GM04503 (cell line): ENCODE data around the gene ABHD12B.
A peak's percentile ranks its signal among the peaks of the same experiment; 100 is the strongest.
"Not testable (repeated sequence)": the region's sequence is repeated elsewhere in the genome, so short reads cannot be mapped to it uniquely, and the experiment has no call there.

ENCODE experiments used
- DNase-seq: peaks from one replicate; pipeline ENCODE4 v3.0.0-alpha.2; 2012; ENCODE audit warnings: low read depth

ABHD12B gene

DNA sequence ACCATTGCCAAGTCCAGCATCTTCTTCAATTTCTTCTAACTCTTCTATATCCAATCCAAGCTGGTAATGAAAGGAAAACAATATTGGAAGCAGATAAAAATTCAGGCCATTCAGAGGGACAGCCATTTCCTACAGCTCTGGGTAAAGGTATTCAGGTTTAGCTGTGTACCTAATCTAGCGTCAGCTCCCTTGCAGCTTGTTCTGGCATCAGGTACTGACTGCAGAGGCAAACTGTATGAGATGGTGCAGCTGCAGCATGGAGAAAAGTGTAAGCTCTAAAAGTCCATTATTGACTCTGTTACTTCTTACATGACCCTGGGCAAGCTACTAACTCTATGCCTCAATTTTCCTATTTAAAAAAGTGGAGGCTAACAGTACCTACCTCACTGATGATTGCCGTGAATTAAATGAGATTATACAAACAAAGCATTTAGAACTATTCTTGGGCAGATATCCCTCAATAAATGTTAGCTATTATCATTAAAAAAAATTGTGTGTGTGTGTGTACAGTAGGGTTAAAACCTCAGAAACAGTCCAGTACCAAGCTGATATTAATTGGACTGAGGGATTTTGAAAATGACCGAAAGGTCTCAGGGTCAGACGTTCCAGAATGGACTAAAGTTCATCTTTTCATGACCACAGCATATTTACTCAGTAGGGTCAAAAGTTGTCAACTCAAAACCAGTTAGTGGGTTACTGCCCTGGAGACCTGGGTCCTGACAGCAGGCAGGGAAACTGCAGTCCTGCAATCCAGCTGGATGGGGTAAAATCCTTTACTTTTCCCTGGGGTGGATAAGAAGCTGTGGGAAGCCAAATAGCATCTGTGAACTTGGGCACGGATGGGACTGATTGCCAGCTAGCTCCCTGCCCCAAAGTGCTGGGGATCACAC is 63.5 kb downstream of the ABHD12B start:
- DNase-seq = no peak

DNA sequence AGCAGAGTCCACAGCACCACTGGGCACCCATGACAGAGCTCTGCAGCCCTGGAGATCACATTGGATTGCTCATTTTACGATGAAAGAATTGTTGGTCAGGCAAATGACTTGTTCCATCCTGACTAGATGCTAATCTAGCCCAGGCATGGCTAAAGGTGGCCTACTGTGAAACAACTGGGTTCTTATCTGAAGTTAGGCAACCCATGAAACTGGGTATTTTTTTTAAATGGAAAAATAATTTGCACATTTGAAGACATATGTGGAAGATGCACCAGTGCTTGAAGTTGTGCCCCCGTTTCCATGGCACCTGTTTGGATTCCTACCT is 64.1 kb downstream of the ABHD12B start:
- no peak for DNase-seq

DNA sequence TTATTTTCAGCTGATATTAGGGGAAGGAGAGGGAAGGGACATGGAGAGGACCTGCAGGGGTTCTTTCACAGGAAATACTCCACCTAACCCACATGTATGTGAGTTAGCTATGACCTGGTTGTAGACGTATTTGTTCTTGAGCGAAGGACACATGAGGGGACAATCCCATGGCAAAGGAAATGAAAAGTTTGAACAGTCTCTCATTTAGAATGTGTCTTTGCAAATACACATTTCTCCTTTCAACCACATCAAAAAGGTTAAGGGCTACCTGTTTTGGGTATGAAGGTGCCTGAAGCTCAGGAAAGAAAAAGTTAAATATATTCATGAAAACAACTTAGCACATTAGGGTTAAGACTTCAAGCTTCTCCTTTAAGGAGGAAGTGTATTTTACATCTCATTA is 65.0 kb downstream of the ABHD12B start:
- no peak for DNase-seq

DNA sequence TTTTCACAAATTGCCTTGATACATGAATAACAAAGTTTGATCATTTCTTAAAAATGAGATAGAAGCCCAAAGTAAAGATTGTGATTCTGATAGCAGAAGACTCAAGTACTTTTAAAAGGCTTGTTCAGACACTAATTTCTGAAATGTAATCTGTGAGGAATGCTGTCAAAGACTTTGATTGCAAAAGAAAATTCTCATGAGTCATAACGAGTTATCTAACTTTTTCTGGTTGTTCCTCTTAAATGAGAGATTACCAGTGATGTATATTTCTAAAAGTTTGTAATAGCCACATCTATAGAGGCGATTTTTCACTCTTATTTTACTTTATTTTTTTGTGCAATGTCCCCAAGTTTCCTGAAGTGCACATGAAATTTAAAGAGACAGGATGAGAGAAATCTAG is 65.5 kb downstream of the ABHD12B start:
- no peak for DNase-seq

DNA sequence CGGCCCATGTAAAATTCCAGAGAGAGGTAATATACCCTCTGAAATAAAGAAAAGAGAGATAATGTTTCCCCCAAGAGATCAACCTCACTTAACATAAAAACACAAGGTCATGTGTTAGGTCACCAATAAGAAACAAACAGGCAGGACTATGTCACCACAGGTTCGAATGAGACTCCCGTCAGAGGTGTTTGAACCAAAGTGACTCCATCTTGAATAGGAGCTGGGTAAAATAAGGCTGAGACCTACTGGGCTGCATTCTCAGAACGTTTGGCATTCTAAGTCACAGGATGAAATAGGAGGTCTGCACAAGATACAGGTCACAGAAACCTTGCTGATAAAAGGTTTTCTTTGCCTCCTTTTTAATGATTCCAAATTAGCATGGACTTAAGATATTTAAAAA is 65.9 kb downstream of the ABHD12B start:
- no peak for DNase-seq

DNA sequence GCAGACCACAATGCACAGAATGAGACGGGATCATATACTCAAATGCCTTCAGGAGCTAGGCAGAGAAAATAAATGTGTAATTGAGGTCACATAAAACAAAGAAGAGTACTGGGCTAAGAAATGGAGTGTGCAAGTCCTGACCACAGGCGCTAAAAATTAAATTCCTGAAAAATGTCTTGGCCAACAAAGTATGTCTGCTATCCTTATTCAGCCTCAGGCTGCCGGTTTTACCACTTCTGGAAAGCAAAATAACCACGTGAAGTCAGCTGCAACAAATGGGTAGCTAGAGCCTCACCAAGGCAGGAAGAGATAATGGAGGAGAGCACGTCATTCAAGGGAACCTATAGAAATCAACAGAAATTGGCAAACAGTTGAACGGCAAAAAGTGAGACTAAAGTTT is 69.3 kb downstream of the ABHD12B start:
- DNase-seq = peak; percentile 87

DNA sequence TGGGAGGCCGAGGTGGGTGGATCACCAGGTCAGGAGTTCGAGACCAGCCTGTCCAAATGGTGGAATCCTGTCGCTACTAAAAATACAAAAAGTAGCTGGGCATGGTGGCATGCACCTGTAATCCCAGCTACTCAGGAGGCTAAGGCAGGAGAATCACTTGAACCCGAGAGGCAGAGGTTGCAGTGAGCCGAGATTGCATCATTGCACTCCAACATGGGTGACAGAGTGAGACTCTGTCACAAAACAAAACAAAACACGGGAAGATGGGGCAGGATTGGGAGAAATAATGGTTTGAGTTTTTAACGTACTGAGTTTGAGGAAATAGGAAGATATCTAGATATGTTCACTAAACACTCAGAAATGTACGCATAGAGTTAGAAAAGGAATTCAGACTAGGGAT is 69.8 kb downstream of the ABHD12B start:
- not testable (repeated sequence) for DNase-seq

DNA sequence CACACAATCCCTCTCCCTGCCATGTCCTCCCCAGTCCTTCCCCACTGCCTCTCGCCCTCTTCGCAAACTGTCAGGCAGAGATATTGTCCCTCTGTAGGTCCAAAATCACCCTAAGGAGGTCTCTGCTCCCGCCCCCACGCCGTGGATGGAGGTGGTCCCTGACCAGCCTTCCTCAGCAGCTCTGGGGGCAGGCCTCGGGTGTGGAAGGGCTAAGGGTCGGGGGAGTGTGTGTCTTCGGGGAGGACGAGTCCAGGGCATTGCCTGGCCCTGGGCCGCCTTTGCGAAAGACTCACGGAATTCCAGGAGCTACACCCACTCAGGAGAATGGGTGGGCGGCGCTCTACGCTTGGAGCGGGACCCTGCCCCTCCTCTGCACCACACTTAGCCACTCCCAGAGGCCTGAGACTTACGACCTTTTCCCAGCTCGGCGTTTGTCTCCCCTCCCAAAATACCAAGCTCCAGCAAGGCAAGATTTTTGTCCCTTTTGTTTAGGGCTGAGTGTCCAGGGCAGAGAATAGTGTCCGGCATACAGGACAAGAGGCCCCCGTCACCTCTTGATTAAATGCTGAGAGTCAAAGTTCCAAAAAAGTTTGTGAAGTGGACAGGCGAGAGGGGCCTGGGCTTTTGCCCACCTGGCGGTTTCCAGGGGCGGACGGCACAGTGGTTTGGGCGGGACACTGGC is 71.5 kb downstream of the ABHD12B start:
- DNase-seq = no peak

DNA sequence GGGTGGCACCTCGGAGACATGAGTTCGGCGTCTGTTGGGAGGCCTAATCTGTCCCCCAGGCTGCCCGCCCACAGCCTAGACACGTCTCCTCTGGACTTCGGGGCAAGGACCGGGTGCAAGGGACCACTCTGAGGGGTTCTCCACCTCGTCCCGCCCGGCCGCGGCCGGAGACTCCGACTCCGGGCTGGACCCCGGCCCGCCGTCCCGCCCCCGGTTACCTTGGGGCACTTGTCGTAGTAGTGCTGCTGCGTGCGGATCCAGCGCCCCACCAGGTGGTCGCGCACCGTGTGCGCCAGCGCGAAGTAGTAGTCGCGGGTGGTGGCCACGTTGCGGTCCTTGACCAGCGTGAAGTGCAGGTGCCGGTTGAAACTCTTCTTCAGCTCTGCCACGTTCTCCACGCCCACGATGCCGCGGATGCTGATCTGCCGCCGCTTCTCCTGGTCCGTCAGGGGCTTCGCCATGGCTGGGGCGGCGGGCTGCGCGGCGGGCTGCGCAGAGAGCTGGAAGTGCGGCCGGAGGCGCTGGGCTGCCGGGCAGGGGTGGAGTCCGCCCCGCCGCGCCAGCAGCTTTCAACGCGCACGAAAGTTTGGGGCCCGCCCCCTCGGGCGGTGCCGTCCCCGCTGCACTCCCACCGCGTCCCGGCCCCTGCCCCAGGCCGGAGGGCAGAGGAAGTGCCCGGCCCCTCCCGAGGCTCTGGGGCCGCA is 72.2 kb downstream of the ABHD12B start, which contains the start of gene PYGL:
TSS of gene PYGL (minus strand) at position 541 of the 704 bp plus-strand sequence. CDS start at position 461, 80 bp downstream.
- DNase-seq = no peak

DNA sequence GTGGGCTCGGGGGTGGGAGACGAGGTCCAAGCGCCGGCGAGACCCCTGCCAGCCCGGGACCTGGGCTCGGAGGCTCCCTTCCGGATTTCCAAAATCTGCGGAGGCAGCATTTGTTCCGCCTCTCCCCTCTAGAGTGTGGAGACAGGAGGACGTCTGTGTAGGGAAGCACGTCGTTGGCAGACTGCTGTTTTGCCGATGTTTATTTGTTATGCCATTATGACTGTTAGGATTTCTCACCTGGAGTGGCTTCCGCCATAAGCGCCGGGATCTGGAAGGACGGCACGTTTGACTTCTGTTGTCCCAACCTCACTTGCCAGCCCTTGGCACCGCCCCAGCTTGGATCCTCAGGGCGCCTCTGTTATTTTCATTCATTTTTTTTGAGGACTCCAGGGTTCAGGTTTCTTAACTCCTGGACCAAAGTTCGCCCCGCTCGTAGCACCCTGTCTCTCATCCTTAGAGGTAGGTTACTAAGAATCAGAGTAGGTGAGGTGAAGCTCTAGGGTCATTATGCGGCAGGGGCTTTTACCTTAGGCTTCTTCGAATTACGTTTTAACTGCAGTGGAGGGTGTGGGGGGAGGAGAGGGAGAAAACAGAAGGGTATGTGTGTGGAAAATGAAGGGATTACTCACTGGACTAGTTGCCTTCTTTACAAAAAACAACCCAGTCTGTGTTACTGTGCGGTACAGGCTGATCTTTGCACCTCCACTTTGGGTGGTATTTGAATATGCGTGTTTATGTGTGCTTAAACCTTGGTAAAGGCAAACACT is 73.0 kb downstream of the ABHD12B start:
- no peak for DNase-seq

DNA sequence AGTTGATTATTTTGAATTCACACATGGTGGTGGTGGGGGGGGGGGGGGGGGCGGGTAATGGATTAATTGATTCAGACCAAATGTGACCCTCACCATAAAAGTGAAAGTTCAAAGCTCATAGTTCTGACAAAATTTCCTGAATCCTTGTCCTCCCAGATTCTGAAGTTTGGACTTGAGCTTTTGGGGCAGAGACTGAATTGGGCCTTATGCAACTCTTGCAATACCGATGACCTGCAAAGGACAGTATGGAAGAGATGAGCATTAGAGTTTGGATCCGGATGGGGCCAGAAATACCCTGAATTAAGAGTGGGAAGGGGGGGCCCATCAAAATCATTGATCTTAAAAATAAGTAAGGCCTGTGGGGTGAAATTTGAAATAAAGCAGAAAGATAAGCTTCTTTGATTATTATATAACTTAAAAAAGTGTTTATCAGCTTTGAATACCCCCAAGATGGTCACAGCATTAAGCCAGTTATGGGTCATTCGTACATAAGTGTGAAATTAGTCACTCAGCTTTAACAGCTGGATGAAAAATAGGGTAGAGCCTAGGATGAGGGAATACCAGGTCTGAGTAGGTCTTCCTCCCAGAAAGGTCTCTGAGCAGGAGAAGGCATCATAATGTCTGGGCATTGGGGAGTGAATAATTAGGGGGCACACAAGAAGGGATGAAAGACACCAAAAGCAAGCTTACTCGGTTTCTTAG is 74.5 kb downstream of the ABHD12B start:
- no peak for DNase-seq

DNA sequence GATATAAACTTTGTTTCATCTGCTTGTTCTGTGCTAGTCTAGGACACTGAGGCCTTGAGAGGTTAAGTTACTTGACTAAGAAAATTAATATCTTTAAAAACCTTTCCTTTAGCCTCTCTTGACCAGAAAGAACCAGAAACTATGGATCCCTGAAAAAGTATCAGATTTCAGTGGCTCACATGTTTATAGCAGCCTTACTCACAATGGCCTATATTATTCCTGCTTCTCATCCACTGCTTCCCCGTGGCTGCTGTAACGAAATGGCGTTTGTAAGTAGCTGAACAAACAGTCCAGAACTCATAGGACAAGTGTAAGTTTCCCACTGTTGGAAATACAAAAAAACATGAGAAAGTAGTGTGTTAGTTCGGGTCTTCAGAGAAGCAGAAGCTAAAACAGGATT is 75.6 kb downstream of the ABHD12B start:
- no peak for DNase-seq

DNA sequence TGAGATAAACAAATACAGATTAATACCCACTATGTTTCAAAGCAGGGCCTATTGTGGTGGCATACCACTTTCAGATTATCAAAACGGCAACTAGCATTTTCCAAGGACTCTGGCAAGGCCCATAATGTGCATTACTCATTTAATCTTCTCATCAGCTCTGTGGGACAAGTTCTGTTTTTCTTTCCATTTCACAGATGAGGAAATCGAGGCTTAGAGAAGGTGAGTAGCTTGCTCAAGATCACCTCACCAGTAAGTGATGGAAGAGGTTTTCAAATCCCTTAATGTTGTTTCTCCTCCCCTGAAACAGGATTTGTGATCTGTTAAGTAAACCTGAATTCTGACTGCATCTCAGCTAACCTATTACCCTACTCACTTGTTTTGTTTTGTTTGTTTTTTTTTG is 76.4 kb downstream of the ABHD12B start:
- DNase-seq = no peak

DNA sequence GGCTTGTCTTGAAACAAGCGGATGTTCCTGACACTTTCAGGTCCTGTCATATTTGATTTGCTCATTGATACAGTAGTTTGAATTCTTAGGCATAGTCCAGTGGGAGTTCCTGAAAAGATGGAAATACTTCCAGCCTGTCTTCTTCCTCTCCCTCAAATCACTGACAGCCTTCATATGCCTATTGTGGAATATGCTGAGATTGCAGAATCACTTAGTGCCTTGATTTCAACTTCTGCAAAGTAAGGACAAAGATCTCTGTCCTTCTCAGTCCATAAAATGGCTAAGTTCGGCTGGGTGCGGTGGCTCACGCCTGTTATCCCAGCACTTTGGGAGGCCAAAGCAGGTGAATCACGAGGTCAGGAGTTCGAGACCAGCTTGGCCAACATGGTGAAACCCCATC is 79.2 kb downstream of the ABHD12B start:
- no peak for DNase-seq

DNA sequence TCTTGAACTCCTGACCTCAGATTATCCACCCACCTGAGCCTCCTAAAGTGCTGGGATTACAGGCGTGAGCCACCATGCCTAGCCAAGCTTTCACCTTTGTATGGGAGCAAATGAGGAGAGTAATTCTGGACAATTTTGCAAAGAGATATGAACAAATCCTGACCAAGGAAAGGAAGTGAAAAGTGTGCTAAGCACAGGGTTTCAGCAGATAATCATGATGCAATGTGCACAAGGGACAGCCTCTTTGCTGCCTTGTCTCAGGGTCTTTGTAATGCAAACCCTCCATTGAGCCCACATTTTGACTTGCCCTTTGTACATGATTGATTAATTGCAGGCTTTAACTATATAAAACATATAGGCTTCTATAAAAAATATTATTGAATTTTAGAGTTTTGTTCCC is 81.6 kb downstream of the ABHD12B start:
- DNase-seq = no peak
